Ascending aorta (tissue), 2 donors: ENCODE data around the gene DNAH1. TPM values are rescaled to one million over a fixed set of nuclear protein-coding genes. Genes with fewer than 3 reads are reported as not detected.

Experiments
- DNase-seq, 2 donors: peaks; one replicate each; pipeline ENCODE4 v3.0.0-alpha.2; 2019; ENCODE audit warnings: low spot score in 2 of 2
- H3K27ac ChIP-seq, 2 donors: fragments of 200-600 bp; sonication (generic); one replicate each; pipeline ENCODE4 v1.5.1; 2016 to 2017; ENCODE audit warnings: mild to moderate bottlenecking in 1 of 2
- H3K27me3 ChIP-seq: fragments of 200-600 bp; sonication (generic); one replicate; pipeline ENCODE4 v1.5.1; 2017
- H3K36me3 ChIP-seq, 2 donors: fragments of 200-600 bp; sonication (generic); one replicate each; pipeline ENCODE4 v1.5.1; 2016
- H3K4me1 ChIP-seq, 2 donors: fragments of 200-600 bp; sonication (generic); one replicate each; pipeline ENCODE4 v1.5.1; 2016 to 2017; ENCODE audit warnings: mild to moderate bottlenecking in 1 of 2
- H3K4me3 ChIP-seq, 2 donors: fragments of 200-600 bp; sonication (generic); one replicate each; pipeline ENCODE4 v1.5.1; 2016 to 2017; ENCODE audit warnings: mild to moderate bottlenecking in 1 of 2
- H3K9me3 ChIP-seq, 2 donors: fragments of 200-600 bp; sonication (generic); one replicate each; pipeline ENCODE4 v1.5.1; 2016
- intact Hi-C: fragments of 100-400 bp; cut with DNase I; formaldehyde crosslinking; loops from one replicate; pipeline ENCODE4 v1.15.1; 2023
- total RNA-seq: library from RNA; depleted of rRNA; stranded (reverse); fragments of >200 nt; gene quantifications from one replicate; pipeline ENCODE4 v1.1.0, GENCODE V29; 2016
- TF ChIP-seq, protein P1 (sequence below), 3 experiments: fragments of 200-600 bp in 2 of 3; fragments of 450-650 bp in 1 of 3; sonication (generic) in 2 of 3; IDR thresholded peaks; one replicate each; pipeline ENCODE4 v1.5.1; 2016 to 2019; ENCODE audit warnings: antibody characterized with exemption in 3 of 3, mild to moderate bottlenecking in 1 of 3, moderate library complexity in 1 of 3

DNAH1 gene
- total RNA-seq, 1 donor from 2014 or later, result 7.6 TPM

DNA sequence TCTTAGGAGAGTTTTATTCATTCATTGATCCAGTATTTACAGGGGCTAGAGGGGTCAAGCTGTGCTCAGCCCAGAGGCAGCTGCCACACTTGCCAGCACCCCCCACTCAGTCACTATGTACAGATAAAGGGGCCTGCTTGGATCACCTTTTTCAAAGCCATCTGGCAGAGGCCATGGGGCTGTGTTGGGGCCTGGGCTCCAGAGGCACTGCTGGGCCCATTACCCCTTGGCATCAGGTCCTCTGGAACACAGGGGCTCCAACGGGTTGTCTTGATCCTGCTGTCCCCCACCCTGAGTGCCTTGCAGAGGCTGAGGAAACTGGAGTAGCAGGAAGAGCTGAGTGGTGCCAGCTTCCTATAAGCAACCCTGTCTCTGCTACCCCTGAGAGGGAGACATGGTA, 84.9 kb downstream of the DNAH1 start:
- DNase-seq, result no peak
- Histone ChIP-seq H3K27ac (no peak overlapping the region), H3K36me3 (peaks cover 47 to 60% of the 10 kb centered on the region in 2 donors), H3K4me1 (no peaks in the 10 kb centered on the region), H3K4me3 (no peak overlapping the region), H3K27me3 (no peaks in the 10 kb centered on the region), H3K9me3 (no peaks in the 10 kb centered on the region)
- TF ChIP-seq, protein P1, sequence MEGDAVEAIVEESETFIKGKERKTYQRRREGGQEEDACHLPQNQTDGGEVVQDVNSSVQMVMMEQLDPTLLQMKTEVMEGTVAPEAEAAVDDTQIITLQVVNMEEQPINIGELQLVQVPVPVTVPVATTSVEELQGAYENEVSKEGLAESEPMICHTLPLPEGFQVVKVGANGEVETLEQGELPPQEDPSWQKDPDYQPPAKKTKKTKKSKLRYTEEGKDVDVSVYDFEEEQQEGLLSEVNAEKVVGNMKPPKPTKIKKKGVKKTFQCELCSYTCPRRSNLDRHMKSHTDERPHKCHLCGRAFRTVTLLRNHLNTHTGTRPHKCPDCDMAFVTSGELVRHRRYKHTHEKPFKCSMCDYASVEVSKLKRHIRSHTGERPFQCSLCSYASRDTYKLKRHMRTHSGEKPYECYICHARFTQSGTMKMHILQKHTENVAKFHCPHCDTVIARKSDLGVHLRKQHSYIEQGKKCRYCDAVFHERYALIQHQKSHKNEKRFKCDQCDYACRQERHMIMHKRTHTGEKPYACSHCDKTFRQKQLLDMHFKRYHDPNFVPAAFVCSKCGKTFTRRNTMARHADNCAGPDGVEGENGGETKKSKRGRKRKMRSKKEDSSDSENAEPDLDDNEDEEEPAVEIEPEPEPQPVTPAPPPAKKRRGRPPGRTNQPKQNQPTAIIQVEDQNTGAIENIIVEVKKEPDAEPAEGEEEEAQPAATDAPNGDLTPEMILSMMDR (IDR thresholded peaks at IDR 0.05), result no peak
- intact Hi-C loops, result loop anchor here (10.0 kb wide), 1 partner anchor 166 kb away; the partner anchor contains the start of gene TWF2

GRCh38 chr3:52401551-52401950, 85.4 kb downstream of the DNAH1 start:
- Histone ChIP-seq H3K36me3 (peaks cover 52 to 62% of the 10 kb centered on the region in 2 donors), H3K9me3 (no peaks in the 10 kb centered on the region), H3K4me3 (no peak overlapping the region), H3K27me3 (no peaks in the 10 kb centered on the region), H3K4me1 (no peaks in the 10 kb centered on the region), H3K27ac (no peak overlapping the region)
- TF ChIP-seq, protein P1 (IDR thresholded peaks at IDR 0.05), result no peak
- intact Hi-C loops, result loop anchor here (10.0 kb wide), 1 partner anchor 167 kb away; the partner anchor contains the start of gene TWF2
- DNase-seq, result no peak

- H3K4me1 ChIP-seq, result no peaks in the 10 kb centered on the region
- intact Hi-C loops, result loop anchor here (10.0 kb wide), 1 partner anchor 167 kb away; the partner anchor contains the start of gene TWF2
- no peaks in the 10 kb centered on the region for H3K27me3 ChIP-seq
- no peak overlapping the region for H3K4me3 ChIP-seq
- peaks cover 57 to 67% of the 10 kb centered on the region in 2 donors for H3K36me3 ChIP-seq
- no peaks in the 10 kb centered on the region for H3K9me3 ChIP-seq
- TF ChIP-seq, protein P1 (IDR thresholded peaks at IDR 0.05), result no peak
- H3K27ac ChIP-seq, result no peak overlapping the region
- no peak for DNase-seq
These were observed 86.0 kb downstream of the DNAH1 start for GRCh38 chr3:52402101-52402521.

DNA sequence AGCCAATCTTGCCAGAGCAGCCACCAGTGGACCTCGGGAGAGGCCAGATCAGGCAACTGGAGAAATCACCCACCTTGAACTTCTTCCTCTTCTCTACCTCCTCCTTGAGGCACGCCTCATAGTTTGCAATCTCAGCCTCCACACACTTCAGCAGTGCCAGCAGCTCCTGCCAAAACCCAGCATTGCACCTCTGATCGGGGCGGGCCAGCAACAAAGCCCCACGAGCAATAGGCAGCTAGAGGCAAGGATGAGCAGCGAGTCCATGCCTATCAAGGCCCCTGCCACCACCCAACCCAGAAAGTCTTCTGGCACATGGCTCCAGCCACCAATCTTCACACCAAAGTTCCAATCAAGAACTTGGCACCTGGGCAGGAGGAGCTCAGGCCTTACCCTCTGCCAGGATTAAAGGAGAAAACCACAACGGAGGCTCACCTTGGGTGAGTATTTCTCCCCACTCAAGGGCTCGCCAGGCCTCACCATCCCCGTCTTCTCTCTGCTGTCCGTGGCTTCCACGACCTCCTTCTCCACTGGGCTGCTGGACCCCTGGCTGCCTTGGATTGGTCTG, 86.7 kb downstream of the DNAH1 start:
- H3K27me3 ChIP-seq, result no peaks in the 10 kb centered on the region
- DNase-seq, result no peak
- intact Hi-C loops, result loop anchor here (10.0 kb wide), 1 partner anchor 168 kb away; the partner anchor contains the start of gene TWF2
- TF ChIP-seq, protein P1 (IDR thresholded peaks at IDR 0.05), result no peak
- H3K4me1 ChIP-seq, result no peaks in the 10 kb centered on the region
- H3K4me3 ChIP-seq, result no peak overlapping the region
- H3K36me3 ChIP-seq, result peaks cover 64 to 74% of the 10 kb centered on the region in 2 donors
- no peak overlapping the region for H3K27ac ChIP-seq
- H3K9me3 ChIP-seq, result no peaks in the 10 kb centered on the region

DNA sequence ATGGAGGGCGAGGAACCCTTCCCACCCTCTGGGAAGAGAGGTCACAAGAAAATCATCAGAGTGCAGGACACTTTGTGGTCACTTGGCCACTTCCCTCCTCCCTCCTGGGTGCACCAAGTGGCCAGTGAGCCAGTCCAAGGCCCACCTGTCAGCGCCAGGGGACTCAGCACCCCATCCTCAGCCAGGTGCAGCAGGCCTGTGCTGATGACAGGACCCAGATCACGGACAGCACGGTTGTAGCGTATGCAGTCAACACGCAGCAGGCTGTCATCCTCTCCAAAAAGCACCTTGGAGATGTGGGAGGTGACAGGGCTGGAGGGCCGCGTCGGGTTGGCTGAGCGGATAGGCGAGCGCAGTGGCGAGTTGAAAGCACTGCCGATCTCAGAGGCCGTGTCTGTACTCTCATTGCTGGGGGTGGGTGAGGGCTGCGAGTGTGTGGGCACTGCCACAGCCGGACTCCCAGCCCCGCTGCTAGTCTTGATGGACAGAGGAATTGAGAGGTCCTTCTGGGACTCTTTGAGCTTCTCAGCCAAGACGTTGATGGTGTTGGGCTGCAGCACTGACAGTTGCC, 87.2 kb downstream of the DNAH1 start:
- H3K9me3 ChIP-seq, result no peaks in the 10 kb centered on the region
- no peak overlapping the region for H3K4me3 ChIP-seq
- intact Hi-C loops, result loop anchor here (10.0 kb wide), 1 partner anchor 169 kb away; the partner anchor contains the start of gene TWF2
- H3K4me1 ChIP-seq, result peaks cover 0 to under 1% of the 10 kb centered on the region in 2 donors
- TF ChIP-seq, protein P1 (IDR thresholded peaks at IDR 0.05), result no peak
- peaks cover 66 to 75% of the 10 kb centered on the region in 2 donors for H3K36me3 ChIP-seq
- H3K27me3 ChIP-seq, result no peaks in the 10 kb centered on the region
- DNase-seq, result no peak
- no peak overlapping the region for H3K27ac ChIP-seq
